ENCODE data around the gene PTS. TPM values are rescaled to one million over a fixed set of nuclear protein-coding genes. Genes with fewer than 3 reads are reported as not detected.

PTS gene
- total RNA-seq, 2 donors from 2014 or later = 24.1 to 31.0 TPM

DNA sequence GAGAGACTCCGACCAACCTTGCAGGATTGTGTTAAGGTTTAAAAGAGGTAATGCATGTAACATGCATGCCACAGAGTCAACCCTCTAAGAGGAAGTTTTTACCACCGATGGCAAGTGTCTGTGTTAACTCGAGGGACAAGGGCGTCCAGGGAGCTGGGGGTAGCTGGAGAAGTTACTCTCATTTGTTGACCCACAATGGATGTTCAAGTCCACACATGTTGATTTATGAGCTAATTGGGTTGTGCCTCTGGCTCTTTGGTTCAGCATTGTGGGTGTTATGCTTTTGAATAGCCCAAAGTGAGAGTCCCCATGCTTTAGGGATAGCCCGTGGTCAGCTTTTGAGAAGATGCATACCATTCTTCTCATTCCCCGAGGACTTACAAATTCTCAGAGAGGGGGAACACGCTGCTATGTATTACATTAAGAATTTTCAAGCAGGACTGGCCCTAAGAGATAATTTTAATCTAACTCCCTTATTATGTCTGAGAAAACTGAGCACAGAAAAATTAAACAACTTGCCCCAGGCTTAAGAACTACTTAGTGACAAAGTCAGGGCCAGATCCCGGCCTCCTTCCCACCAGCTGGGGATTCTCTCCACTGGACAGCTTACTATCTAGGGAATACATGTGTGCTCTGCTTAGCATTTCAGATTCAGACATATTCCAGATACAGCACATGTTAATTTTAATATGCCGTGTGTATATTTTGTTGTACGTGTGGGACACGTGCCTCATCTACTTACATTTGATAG is 39.6 kb downstream of the PTS start:
- Mint-ChIP-seq H3K27ac (no peak overlapping the region), H3K4me3 (no peak overlapping the region), H3K9me3 (no peaks in the 10 kb centered on the region), H3K36me3 (ENCODE audit: low read depth) (no peaks in the 10 kb centered on the region), H3K27me3 (no peaks in the 10 kb centered on the region), H3K4me1 (no peaks in the 10 kb centered on the region)
- no peak for ATAC-seq (replicated peaks)

DNA sequence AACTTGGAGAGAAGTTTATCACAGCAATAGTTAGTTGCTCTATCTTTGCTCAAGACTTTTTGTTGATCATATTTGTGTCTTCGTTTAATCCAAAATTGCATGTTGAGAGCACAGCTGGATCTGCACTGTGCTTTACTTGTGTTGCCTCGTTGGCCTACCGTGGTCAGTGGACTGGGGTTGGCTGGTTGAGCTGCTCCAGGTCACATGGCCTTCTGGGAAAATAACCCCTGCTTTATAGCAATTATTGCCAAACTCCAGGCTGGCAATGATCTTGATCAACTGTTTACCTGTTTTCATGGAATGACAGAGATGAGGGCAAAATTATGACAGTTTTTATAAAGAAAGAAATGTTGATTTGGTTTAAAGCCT is 40.2 kb downstream of the PTS start:
- Mint-ChIP-seq H3K9me3 (no peaks in the 10 kb centered on the region), H3K36me3 (ENCODE audit: low read depth) (no peaks in the 10 kb centered on the region), H3K27ac (no peak overlapping the region), H3K4me1 (no peaks in the 10 kb centered on the region), H3K4me3 (no peak overlapping the region), H3K27me3 (no peaks in the 10 kb centered on the region)
- no peak for ATAC-seq (replicated peaks)

DNA sequence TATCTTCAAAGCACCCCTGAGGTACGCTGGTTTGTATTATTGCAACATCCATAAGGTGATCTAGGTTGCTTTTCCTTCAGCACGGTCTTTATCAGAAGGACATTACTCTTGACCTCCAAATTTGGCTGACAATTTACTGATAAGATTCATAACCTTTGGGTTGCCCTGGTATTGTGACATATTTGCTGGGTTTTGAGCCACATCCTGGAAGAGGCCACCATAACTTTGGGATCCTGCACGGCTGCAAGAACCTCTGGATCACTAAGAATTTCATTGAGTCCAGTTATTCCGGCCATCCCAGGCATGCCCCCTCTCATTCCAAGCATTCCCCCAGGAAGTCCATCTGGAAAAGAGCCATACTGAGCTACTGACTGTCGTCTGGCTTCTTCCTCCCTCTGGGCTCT is 41.0 kb downstream of the PTS start:
- Mint-ChIP-seq H3K4me1 (no peaks in the 10 kb centered on the region), H3K36me3 (ENCODE audit: low read depth) (no peaks in the 10 kb centered on the region), H3K4me3 (no peak overlapping the region), H3K27ac (no peak overlapping the region), H3K9me3 (no peaks in the 10 kb centered on the region), H3K27me3 (no peaks in the 10 kb centered on the region)
- ATAC-seq (replicated peaks) = no peak

DNA sequence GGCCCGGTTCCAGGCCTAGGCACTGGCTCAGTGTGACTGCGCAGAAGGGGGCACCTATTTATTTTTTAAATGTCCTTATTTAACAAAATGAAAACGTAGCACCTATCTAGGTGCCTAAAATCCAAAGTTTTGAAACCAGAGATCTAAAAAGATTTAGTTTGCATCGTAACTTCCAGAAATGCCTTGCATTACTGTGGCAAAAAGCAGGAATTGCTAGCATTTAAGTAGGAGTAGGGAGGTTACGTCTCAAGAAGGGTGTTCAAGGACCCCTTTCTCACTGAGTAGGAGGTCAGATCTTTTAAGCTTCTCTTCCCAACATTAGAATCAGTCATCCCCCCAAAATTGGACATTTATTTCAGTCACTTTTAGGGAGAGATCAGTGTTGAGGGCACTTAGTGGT is 42.2 kb downstream of the PTS start:
- no peaks in the 10 kb centered on the region for H3K9me3 Mint-ChIP-seq
- no peaks in the 10 kb centered on the region for H3K27me3 Mint-ChIP-seq
- H3K4me1 Mint-ChIP-seq = no peaks in the 10 kb centered on the region
- no peaks in the 10 kb centered on the region for H3K36me3 Mint-ChIP-seq (ENCODE audit: low read depth)
- no peak for ATAC-seq (replicated peaks)
- no peak overlapping the region for H3K27ac Mint-ChIP-seq
- no peak overlapping the region for H3K4me3 Mint-ChIP-seq

DNA sequence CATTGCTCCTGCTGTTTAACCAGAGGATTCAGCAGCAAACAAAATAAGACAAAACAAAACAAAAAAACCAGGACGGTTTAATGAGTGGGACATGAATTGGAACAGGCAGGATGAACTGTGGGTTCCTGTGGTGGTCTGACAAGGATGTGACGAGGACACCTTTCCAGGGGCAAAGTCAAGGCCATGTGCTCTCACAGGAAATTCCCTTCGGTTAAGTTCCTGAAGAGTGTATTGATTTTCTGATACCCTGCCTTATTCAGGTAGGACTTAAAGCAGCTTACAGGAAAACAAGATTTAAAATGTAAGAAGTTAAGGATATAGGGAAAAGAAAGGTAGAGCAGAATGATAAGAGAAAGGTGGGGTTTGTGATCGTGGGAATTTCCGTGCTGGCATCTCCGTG is 42.9 kb downstream of the PTS start:
- no peaks in the 10 kb centered on the region for H3K4me1 Mint-ChIP-seq

DNA sequence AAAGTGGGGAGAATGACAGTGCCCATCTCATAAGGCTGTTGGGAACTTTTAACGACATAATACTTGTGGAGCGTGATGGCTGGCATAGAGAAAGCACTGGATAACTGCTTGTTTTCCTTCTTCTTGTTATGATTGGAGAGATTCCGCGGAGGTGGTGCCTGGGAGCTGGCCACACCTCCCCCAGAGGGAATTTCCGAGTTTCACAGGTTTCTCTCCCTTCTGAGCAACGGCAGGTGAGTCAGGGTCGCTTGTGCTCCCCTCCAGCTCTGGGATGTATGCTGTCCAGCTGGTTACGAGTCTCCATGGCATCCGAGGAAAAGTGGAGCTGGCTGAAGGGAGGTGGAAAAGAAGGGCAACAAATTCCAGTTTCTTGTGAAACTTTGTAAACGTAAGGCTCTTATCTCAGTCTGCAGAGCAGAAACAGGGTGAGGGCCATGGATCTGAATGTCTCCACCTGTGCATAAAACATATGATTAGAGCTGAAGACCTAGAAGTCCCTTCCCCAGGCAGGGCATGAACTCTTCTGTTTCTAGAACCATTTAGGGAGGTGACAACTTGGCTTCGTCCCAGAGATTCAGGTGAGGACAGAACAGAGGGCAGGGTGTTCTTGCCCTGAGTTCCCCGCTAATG is 44.4 kb downstream of the PTS start:
- Mint-ChIP-seq H3K27ac (no peak overlapping the region), H3K4me3 (no peak overlapping the region), H3K9me3 (no peaks in the 10 kb centered on the region), H3K27me3 (no peaks in the 10 kb centered on the region), H3K36me3 (ENCODE audit: low read depth) (no peaks in the 10 kb centered on the region), H3K4me1 (no peaks in the 10 kb centered on the region)
- no peak for ATAC-seq (replicated peaks)

More for the DNA sequence above, 42.9 kb downstream of the PTS start:
- no peak for ATAC-seq (replicated peaks)
- Mint-ChIP-seq H3K4me3 (no peak overlapping the region), H3K27ac (no peak overlapping the region), H3K9me3 (no peaks in the 10 kb centered on the region), H3K36me3 (ENCODE audit: low read depth) (no peaks in the 10 kb centered on the region), H3K27me3 (no peaks in the 10 kb centered on the region)

DNA sequence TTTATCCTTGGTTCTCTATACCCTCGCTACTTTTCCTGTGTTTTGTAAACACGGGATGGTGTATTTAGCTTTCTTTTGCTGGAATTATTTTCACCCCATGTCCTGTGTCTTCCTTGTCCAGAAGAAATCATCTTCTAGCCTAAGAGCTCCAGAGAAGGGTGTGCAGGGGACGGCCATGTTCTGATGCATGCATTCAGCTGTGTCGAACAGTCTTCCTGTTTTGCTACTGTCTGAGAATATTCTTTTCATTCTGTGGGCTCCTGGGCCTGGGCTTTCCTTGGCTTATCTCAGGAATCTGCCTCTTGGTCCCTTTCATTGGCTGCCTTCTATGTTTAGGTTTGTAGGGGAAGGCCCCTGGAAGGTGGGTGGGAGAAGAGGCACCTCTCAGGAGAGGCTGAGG is 45.0 kb downstream of the PTS start:
- H3K9me3 Mint-ChIP-seq = no peaks in the 10 kb centered on the region
- H3K36me3 Mint-ChIP-seq (ENCODE audit: low read depth) = no peaks in the 10 kb centered on the region
- ATAC-seq (replicated peaks) = no peak
- H3K27me3 Mint-ChIP-seq = no peaks in the 10 kb centered on the region
- H3K4me1 Mint-ChIP-seq = no peaks in the 10 kb centered on the region
- H3K4me3 Mint-ChIP-seq = no peak overlapping the region
- H3K27ac Mint-ChIP-seq = peak overlapping the region; percentile 24

DNA sequence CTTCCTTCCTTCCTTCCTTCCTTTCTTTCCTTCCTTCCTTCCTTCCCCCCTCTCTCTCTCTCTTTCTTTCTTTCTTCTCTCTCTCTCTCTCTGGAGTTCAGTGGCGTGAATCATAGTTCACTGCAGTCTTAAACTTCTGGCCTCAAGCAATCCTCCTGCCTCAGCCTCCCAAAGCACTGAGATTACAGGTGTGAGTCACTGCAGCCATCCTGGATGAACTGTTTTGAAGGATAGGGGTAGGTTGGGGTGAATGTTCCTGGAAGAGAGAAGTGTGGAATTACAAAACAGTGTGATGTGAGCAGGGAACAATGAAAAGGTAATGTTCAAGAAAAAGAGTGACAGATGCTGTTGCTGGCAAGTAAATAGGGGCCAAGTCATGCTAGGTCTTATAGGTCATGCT is 46.8 kb downstream of the PTS start:
- Mint-ChIP-seq H3K4me3 (no peak overlapping the region), H3K4me1 (no peaks in the 10 kb centered on the region), H3K27ac (no peak overlapping the region), H3K27me3 (no peaks in the 10 kb centered on the region), H3K36me3 (ENCODE audit: low read depth) (no peaks in the 10 kb centered on the region), H3K9me3 (no peaks in the 10 kb centered on the region)
- ATAC-seq (replicated peaks) = no peak

DNA sequence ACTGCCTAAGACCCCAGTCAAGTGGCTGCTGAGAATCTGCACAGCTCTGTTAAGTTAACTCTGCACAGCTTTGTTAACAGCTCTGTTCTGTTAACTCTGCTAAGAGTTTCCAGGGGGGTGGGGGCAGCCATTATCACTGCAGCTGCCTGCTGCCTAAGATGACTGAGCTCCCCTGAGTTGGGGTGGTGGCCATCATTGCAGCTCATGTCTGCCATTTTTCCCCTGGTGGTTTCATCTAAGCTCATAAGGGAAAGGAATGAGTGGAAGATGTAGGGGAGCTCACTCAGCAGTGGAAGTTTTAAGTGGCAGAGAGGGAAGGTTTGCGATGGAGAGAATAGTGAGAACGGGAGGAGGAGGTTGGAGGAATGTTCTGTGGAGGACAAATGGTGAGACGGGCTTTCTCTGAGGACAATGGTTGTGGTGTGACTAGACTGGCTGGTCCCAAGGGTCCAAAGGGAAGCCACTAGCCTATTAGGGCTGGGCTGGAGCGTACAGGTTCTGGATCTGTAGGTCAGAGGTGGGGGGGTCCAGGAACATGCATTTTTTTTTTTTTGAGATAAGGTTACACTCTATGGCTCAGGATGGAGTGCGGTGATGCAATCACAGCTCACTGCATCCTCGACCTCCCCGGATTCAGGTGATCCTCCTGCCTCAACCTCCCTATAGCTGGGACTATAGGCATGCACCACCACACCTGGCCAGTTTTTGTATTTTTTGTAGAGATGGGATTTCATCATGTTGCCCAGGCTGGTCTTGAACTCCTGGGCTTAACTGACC is 48.0 kb downstream of the PTS start:
- no peaks in the 10 kb centered on the region for H3K4me1 Mint-ChIP-seq
- no peak for ATAC-seq (replicated peaks)
- H3K27me3 Mint-ChIP-seq = no peaks in the 10 kb centered on the region
- H3K36me3 Mint-ChIP-seq (ENCODE audit: low read depth) = no peaks in the 10 kb centered on the region
- H3K4me3 Mint-ChIP-seq = no peak overlapping the region
- H3K9me3 Mint-ChIP-seq = no peaks in the 10 kb centered on the region
- no peak overlapping the region for H3K27ac Mint-ChIP-seq

DNA sequence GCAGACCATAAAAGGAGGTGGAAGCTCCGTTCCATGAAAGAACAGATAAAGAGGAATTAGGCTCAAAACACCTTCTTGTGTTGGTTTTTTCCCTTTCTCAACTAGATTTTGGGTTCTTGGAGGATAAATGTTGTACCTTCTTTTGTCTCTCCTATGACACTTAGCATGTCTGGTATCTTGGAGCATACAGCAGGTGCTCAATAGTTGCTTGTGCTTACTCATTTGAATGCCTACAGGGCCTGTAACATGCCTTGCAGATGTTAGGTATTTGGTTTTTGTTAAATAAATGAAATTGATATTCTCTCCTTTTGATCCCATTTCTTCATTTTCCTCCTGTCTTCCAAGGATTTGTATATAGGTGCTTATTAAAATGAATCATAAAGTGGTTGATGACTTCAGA is 50.8 kb downstream of the PTS start:
- Mint-ChIP-seq H3K36me3 (ENCODE audit: low read depth) (no peaks in the 10 kb centered on the region), H3K4me3 (no peak overlapping the region), H3K27ac (no peak overlapping the region), H3K9me3 (no peaks in the 10 kb centered on the region), H3K27me3 (no peaks in the 10 kb centered on the region), H3K4me1 (peaks cover 11% of the 10 kb centered on the region)
- ATAC-seq (replicated peaks) = no peak

DNA sequence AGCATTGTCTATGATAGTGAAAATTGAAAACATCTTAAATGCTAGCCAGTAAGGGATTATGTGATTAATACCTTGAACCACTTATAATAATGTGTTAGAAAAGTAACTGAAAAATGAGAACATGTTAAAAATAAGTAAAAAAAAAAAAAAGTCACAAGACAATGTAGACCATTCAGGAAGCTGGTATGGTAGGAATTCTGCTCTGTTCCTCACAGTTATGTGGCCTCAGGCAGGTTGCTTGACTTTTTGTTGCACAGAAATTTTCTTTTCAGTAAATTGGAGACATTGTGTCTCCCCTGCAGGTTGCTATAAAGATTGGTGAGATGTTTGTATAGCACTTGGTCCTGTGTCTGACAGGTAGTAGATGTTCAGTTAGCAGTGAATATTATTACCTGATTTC is 51.7 kb downstream of the PTS start:
- ATAC-seq (replicated peaks) = no peak
- no peaks in the 10 kb centered on the region for H3K36me3 Mint-ChIP-seq (ENCODE audit: low read depth)
- H3K27me3 Mint-ChIP-seq = no peaks in the 10 kb centered on the region
- H3K4me3 Mint-ChIP-seq = no peak overlapping the region
- no peaks in the 10 kb centered on the region for H3K9me3 Mint-ChIP-seq
- peaks cover 11% of the 10 kb centered on the region for H3K4me1 Mint-ChIP-seq
- H3K27ac Mint-ChIP-seq = no peak overlapping the region

DNA sequence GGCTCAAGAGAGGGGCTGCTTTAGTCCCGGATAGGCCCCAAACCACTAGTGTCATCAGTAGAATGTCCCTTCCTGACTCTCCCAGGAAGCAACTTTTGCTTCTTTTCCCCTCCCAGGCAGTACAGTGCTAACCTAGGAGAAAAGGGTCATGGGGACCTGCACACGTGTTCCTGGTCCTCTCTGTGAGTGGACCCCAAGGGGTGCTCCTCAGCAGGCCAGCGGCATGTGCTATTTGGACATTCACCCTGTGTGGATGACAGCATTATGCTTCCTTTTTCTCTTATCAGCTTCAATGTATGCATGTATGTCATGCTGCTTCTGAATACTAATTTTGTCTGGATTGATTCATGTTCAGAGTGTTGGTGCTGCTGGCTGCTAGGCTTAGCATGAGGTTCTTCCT is 52.6 kb downstream of the PTS start:
- H3K27me3 Mint-ChIP-seq = no peaks in the 10 kb centered on the region
- no peaks in the 10 kb centered on the region for H3K36me3 Mint-ChIP-seq (ENCODE audit: low read depth)
- H3K27ac Mint-ChIP-seq = no peak overlapping the region
- no peak for ATAC-seq (replicated peaks)
- no peaks in the 10 kb centered on the region for H3K9me3 Mint-ChIP-seq
- H3K4me1 Mint-ChIP-seq = peaks cover 11% of the 10 kb centered on the region
- H3K4me3 Mint-ChIP-seq = no peak overlapping the region

DNA sequence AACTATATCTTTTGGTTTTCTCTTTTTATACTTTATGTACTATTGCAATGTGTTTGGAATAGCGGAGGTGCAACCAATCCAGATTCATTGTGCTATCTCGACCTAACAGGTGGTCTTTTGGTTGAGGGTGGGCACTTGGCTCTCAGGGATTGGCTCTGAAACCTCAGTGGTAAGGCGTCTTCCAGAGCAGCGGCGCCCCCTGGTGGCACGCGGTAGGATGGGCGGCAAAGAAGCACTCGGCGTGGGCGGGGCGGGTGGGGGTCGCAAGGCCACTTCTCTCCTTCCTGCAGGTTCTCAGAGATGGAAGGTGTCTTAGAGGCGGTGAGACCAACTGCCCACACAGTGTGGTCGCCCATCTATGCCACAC is 53.7 kb downstream of the PTS start:
- Mint-ChIP-seq H3K4me3 (peak overlapping the region; percentile 89), H3K4me1 (peaks cover 11% of the 10 kb centered on the region), H3K9me3 (no peaks in the 10 kb centered on the region), H3K27me3 (no peaks in the 10 kb centered on the region), H3K36me3 (ENCODE audit: low read depth) (no peaks in the 10 kb centered on the region), H3K27ac (no peak overlapping the region)
- peak; percentile 63 for ATAC-seq (replicated peaks)

DNA sequence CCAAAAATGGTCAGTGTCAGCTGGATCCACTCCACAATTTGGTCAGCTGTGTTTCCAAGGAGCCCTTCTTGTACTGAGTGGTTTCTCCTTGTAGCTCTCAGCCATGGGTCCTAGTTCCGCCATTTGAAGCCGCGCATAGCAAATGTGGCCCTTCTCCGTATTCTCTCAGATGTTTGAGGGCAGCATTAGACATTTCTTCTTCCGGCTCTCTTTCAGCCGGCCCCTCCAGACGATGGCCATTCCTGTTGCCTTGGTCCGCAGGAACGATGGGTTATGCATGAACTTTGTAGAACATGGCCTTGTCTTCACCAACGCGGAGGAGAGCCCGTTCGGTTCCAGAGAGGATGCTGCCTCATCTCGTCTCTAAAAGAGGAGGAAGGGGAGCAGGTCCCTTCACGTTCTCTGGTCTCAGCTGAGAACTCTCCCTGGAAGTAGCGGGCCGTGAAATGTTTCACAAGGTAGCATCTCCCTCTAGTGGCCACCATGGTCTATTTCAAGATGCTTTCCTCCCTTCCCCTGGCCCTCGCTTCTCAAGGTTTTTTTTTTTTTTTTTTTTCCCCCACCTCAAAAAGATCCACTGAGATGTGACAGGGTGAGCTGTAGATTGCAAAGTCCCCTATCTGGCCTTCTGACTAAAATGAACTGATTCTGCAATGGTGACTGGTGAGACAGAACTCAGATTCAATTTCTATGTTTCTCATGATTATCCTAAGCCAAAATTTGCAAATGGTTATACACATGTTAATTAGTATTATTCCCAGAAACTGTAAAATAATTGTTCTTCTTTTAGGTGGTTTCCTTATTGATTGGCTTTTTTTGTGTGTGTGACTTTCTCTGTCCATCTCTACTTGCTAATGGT is 54.3 kb downstream of the PTS start:
- peak overlapping the region; percentile 89 for H3K4me3 Mint-ChIP-seq
- H3K27me3 Mint-ChIP-seq = no peaks in the 10 kb centered on the region
- peak overlapping the region; percentile 88 for H3K27ac Mint-ChIP-seq
- H3K4me1 Mint-ChIP-seq = peaks cover 11% of the 10 kb centered on the region
- no peaks in the 10 kb centered on the region for H3K36me3 Mint-ChIP-seq (ENCODE audit: low read depth)
- no peaks in the 10 kb centered on the region for H3K9me3 Mint-ChIP-seq
- peak; percentile 94 for ATAC-seq (replicated peaks)

Measured in activated T-helper 17 cell treated with anti-CD3 and anti-CD28 coated beads, Interleukin-2, amount 50 U/mL, for 72 hours (primary cell).